ENCODE data around the gene SETDB1.

DNA sequence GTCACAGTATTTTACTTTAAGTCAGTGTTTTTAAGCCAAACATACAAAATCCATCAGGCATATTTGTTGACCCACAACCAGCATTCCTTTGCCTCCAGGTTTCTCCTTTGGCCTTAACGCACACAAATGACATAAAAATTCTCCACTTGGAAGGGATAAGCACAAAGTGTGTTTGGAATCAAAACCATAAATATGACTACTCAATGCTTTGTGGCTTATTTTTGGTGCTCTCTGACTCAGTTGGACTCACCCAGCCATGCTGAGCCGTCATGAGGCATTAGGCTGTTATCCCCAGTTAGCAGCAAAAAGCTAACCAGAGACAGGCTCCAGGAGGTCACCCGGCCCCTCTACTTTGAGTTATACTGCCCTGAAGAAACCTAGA lies 83.0 kb downstream of the SETDB1 start:
- TF ChIP-seq EZH2 (IDR thresholded peaks at IDR 0.05; ENCODE audit: insufficient read depth, poor library complexity, severe bottlenecking) (no peak), EZH2phosphoT487 (IDR thresholded peaks at IDR 0.05; ENCODE audit: insufficient read depth, low read depth) (no peak)

Data from GM23248 (cell line).